Fibroblast of skin of right quadriceps (primary cell): ENCODE measurements around the gene OR1G1.
"Not testable (repeated sequence)": the region's sequence is repeated elsewhere in the genome, so short reads cannot be mapped to it uniquely, and the experiment has no call there.

Experiments
- DNase-seq: peaks from one replicate; pipeline ENCODE4 v3.0.0-alpha.2; 2013

Gene OR1G1

GRCh38 chr17:3127451-3127850 is at the start of gene OR1G1:
OR1G1 (minus strand) TSS chr17:3127551; CDS start chr17:3127551, 0 bp downstream.
- no peak for DNase-seq

GRCh38 chr17:3167574-3167973 is 40.2 kb upstream of the OR1G1 start:
- no peak for DNase-seq

DNA sequence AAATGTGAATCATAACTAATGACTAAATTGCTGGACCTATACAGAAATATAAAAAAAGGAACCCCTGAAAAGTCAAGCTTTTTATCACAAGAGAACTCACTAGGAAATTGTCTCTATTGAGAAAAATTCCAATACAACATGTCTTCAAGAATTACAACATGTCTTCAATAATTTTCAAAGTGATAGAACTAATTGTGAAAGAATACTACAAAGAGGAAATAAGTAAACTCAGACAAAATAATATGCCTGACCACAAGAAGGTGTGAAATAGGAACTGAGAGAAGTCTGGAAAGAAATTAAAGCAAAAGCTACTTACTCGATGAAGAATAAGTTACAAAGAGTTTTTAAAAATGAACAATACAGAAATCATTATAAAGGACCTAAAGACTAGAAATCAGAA is 29.9 kb upstream of the OR1G1 start:
- DNase-seq = no peak

DNA sequence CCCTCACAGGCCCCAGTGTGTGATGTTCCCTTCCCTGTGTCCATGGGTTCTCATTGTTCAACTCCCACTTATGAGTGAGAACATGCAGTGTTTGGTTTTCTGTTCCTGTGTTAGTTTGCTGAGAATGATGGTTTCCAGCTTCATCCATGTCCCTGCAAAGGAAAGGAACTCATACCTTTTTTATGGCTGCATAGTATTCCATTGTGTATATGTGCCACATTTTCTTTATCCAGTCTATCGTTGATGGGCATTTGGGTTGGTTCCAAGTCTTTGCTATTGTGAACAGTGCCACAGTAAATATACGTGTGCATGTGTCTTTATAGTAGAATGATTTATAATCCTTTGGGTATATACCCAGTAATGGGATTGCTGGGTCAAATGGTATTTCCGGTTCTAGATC is 10.1 kb upstream of the OR1G1 start:
- DNase-seq = not testable (repeated sequence)

DNA sequence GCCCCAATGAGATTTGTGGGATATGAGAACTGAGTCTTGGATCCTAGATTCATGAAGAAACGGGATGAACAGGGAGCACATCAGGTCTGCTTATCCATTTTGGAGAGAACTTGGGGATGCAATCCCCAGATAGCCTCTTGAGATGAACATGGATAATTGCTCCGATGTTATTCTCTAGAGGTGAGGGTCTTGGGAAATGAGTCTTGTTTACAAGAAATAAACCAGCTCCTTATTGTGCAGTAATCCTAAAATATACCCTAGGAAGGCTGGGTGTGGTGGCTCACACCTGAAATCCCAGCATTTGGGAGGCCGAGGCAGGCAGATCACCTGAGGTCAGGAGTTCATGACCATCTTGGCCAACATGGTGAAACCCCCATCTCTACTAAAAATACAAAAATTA is 23.0 kb downstream of the OR1G1 start, which contains the start of gene OR1D2:
Gene OR1D2 (minus strand): TSS at position 101 of the 400 bp plus-strand sequence. CDS start 11,426 bp downstream, outside the sequence.
- DNase-seq = no peak
